Stimulated activated CD8-positive, alpha-beta memory T cell treated with anti-CD3 and anti-CD28 coated beads, Interleukin-7, amount 100 ng/mL, for 24 hours (primary cell): ENCODE results near the gene KIRREL3.

Experiments used
- DNase-seq: peaks from one replicate; pipeline ENCODE4 v3.0.0-alpha.2; 2020; ENCODE audit warnings: low read depth

The KIRREL3 gene

GRCh38 chr11:126669416-126669815, 331.2 kb downstream of the KIRREL3 start:
- DNase-seq = no peak

GRCh38 chr11:126664643-126665042, 335.9 kb downstream of the KIRREL3 start:
- DNase-seq = no peak

GRCh38 chr11:126663749-126664592, 336.6 kb downstream of the KIRREL3 start:
- DNase-seq = no peak

GRCh38 chr11:126662035-126662790, 338.4 kb downstream of the KIRREL3 start:
- DNase-seq = no peak

- DNase-seq = no peak
Measured at GRCh38 chr11:126660761-126661425, 339.7 kb downstream of the KIRREL3 start.

GRCh38 chr11:126660321-126660720, 340.2 kb downstream of the KIRREL3 start:
- no peak for DNase-seq

- DNase-seq = no peak
Measured at GRCh38 chr11:126658306-126659056, 342.1 kb downstream of the KIRREL3 start.

GRCh38 chr11:126655807-126656128, 344.8 kb downstream of the KIRREL3 start:
- no peak for DNase-seq

GRCh38 chr11:126654886-126655806, 345.4 kb downstream of the KIRREL3 start:
- DNase-seq = no peak

GRCh38 chr11:126653040-126653439, 347.5 kb downstream of the KIRREL3 start:
- no peak for DNase-seq

GRCh38 chr11:126647735-126648134, 352.8 kb downstream of the KIRREL3 start:
- no peak for DNase-seq

GRCh38 chr11:126646701-126647557, 353.6 kb downstream of the KIRREL3 start:
- no peak for DNase-seq

GRCh38 chr11:126645186-126645585, 355.4 kb downstream of the KIRREL3 start:
- no peak for DNase-seq

GRCh38 chr11:126640186-126640585, 360.4 kb downstream of the KIRREL3 start:
- DNase-seq = no peak

- no peak for DNase-seq
Measured at GRCh38 chr11:126639692-126640091, 360.9 kb downstream of the KIRREL3 start.

- DNase-seq = no peak
Measured at GRCh38 chr11:126638648-126639047, 361.9 kb downstream of the KIRREL3 start.

- DNase-seq = no peak
Measured at GRCh38 chr11:126637795-126638175, 362.8 kb downstream of the KIRREL3 start.

- no peak for DNase-seq
Measured at GRCh38 chr11:126636911-126637794, 363.4 kb downstream of the KIRREL3 start.

GRCh38 chr11:126635511-126635910, 365.1 kb downstream of the KIRREL3 start:
- no peak for DNase-seq
